ENCODE measurements around the gene MAN1C1.

- TF ChIP-seq CTCF (IDR thresholded peaks at IDR 0.05): no peak
- TF ChIP-seq EZH2 (IDR thresholded peaks at IDR 0.05): no peak
These were observed 3.6 kb downstream of the MAN1C1 start for GRCh38 chr1:25620211-25620610.

Data from neural progenitor cell (in vitro differentiated cells).